HG03039 (cell line): Measurements from ENCODE around the gene C12orf76.

Experiments used
- ATAC-seq: cut with Tn5 transposase; IDR thresholded peaks from one replicate; pipeline ENCODE4 v1.9.1; 2021; ENCODE audit warnings: mild to moderate bottlenecking, moderate library complexity; ENCODE audit not compliant: unreplicated experiment

The C12orf76 gene

GRCh38 chr12:109996483-109996853 lies 51.9 kb downstream of the C12orf76 start:
- ATAC-seq, result no peak

- peak; percentile 67 for ATAC-seq
These were observed 52.4 kb downstream of the C12orf76 start, which contains the start of gene GIT2 for GRCh38 chr12:109995686-109996482. Gene GIT2 (minus strand): TSS chr12:109996368. CDS start chr12:109996224, 144 bp downstream.

DNA sequence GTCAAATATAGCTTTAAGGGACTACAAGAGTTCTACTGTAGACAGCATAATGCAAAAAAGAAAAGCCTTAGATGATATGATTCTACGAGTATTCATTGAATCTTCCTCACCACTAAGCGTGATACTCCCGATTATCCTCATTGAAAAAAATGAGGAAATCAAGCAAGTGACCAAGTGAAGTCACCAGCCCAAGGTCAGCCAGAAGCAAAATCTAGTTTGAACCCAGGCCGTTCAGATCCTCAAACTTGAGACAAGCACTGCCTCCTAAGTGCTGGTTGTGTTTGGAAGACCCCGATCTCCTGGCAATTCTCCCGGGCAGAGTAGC lies 53.0 kb downstream of the C12orf76 start:
- no peak for ATAC-seq

GRCh38 chr12:109994401-109995175 lies 53.7 kb downstream of the C12orf76 start:
- no peak for ATAC-seq

DNA sequence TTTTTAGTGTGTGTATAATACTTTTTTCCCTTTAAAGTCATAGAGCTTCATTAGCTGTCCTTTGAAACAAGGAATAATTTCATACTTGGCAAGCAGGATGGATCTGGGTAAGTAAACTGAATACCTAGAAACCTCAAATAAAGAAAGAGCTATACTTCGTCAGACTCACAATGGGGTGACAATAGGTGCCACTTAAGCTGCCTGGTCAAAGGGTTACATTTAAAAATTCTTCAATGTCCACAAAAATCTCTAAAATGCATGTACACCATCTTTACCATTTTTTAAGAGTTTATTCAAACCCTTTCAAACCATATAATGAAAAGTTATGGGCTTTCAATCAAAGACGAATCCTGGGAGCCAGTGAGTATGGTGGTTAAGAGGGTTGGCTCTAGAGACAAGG lies 55.2 kb downstream of the C12orf76 start:
- no peak for ATAC-seq

DNA sequence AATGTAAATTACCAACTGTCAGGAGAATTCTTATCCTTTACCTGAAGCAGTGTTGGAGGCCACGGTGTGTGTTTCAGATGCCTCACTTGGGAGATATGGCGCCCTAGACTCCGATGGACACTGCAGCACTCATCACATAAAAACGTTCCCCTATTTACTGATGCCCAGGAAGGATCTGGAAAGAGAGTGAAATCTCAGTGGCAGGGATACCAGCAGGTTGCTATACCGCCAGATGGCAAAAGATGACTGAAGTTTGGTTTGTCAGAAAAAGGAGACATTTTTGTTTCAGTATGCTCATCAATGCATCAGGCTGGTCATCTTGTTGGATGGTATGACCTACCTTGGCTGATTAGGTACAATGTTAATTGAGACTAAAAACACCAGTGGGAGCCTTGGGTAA lies 56.7 kb downstream of the C12orf76 start:
- no peak for ATAC-seq
